NB4 (cell line): ENCODE data around the gene TRIO.

Experiments
- DNase-seq: peaks from one replicate; pipeline ENCODE4 v3.0.0; 2010; ENCODE audit warnings: low read depth
- H3K4me3 ChIP-seq: one replicate; pipeline ENCODE4 v1.5.1; 2011; ENCODE audit warnings: mild to moderate bottlenecking, low read depth, low read length, moderate library complexity
- MYC ChIP-seq: IDR thresholded peaks from 2 replicates; pipeline ENCODE4 v1.6.1; 2011; ENCODE audit warnings: low read depth, low read length
- POLR2A ChIP-seq: IDR thresholded peaks from 2 replicates; pipeline ENCODE4 v1.6.1; 2011; ENCODE audit warnings: mild to moderate bottlenecking; ENCODE audit not compliant: insufficient read length; ENCODE audit errors: extremely low read depth
- TF ChIP-seq, protein P1 (sequence below): IDR thresholded peaks from one replicate; pipeline ENCODE4 v1.5.1; 2012; ENCODE audit warnings: low read depth, low read length
- TF ChIP-seq, protein P2 (sequence below): IDR thresholded peaks from 2 replicates; pipeline ENCODE4 v1.6.1; 2011; ENCODE audit warnings: low read depth, low read length

Gene TRIO

DNA sequence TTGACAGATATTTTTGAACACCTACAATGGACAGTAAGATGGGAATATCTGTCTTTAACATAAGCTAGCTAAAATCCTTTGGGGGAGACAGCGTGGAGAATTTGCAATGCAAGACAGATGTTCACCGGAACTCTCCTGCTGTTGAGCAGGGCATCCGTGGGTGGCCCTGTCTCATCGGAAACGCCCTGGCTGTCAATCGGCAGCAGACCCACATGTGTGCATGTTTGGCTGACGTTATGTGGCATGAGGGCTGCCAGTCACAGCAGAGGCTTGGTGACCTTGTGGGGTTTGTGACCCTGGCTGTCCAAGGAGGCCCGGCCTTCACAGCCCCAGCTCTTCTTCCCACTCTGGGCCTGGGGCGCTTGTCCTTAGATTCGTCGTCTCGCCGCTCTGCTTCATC is 308.7 kb downstream of the TRIO start:
- no peak for DNase-seq
- no peak overlapping the region for H3K4me3 ChIP-seq
- TF ChIP-seq, protein P1, sequence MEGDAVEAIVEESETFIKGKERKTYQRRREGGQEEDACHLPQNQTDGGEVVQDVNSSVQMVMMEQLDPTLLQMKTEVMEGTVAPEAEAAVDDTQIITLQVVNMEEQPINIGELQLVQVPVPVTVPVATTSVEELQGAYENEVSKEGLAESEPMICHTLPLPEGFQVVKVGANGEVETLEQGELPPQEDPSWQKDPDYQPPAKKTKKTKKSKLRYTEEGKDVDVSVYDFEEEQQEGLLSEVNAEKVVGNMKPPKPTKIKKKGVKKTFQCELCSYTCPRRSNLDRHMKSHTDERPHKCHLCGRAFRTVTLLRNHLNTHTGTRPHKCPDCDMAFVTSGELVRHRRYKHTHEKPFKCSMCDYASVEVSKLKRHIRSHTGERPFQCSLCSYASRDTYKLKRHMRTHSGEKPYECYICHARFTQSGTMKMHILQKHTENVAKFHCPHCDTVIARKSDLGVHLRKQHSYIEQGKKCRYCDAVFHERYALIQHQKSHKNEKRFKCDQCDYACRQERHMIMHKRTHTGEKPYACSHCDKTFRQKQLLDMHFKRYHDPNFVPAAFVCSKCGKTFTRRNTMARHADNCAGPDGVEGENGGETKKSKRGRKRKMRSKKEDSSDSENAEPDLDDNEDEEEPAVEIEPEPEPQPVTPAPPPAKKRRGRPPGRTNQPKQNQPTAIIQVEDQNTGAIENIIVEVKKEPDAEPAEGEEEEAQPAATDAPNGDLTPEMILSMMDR: no peak
- TF ChIP-seq POLR2A (no peak), MYC (no peak)
- TF ChIP-seq, protein P2, sequence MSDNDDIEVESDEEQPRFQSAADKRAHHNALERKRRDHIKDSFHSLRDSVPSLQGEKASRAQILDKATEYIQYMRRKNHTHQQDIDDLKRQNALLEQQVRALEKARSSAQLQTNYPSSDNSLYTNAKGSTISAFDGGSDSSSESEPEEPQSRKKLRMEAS: no peak

DNA sequence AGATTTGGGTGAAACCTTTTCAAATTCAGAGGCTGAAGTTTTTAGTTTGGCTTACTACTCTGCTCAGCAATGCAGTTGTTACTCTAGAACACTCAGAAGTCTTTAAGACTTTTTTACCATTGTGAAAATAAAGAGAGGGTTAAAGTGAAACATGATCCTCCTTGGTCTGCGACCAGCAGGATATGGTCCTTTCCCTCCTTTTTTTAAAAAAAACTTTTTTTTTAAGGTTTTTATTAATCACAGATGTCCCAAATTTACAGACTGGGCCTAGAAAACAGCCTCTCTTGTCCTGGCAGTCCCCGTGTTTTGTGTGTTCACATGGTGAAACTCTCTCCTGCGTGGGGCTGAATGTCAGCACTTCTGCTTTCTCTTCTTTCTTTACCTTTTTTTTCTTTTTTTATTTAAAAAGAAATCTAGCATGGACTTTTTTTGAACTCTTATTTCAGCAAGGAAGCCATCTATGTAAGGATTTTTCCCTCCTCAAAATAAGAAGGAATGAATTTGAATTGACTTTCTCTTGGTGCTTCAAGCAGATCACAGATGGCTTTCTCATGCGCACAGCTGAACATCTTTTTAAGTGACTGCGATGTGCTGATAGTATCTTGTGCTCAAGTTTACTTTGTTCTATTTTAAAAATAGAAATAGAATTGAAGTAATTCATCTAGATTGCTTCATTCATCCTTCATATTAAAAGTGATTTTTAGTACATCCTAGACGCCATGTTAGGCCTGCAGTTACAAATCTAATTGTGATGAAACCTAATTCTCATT is 309.7 kb downstream of the TRIO start:
- DNase-seq: no peak
- no peak overlapping the region for H3K4me3 ChIP-seq
- TF ChIP-seq POLR2A (no peak), MYC (no peak)
- TF ChIP-seq, protein P1: no peak
- TF ChIP-seq, protein P2: no peak

DNA sequence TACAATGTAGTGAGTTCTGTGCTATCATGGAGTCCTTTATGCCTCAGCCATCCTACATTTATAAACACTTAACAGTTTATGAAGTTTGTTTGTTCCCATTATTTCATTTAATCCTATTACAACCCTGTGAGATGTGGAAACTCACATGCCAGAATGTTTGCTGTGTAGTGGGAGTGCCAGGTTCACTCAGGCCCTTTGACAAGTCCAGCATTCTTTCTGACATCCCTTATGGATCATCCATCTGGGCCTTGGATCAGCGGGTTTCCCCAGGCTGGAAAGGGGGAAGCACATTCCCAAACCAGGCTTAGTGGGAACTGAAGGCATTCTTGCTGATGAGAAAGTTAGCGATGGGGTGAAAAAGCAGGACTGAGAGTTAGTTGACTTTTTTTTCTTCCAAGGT is 310.3 kb downstream of the TRIO start:
- H3K4me3 ChIP-seq: no peak overlapping the region
- no peak for TF ChIP-seq MYC
- TF ChIP-seq, protein P1: no peak
- TF ChIP-seq, protein P2: no peak
- TF ChIP-seq POLR2A: no peak
- DNase-seq: no peak

DNA sequence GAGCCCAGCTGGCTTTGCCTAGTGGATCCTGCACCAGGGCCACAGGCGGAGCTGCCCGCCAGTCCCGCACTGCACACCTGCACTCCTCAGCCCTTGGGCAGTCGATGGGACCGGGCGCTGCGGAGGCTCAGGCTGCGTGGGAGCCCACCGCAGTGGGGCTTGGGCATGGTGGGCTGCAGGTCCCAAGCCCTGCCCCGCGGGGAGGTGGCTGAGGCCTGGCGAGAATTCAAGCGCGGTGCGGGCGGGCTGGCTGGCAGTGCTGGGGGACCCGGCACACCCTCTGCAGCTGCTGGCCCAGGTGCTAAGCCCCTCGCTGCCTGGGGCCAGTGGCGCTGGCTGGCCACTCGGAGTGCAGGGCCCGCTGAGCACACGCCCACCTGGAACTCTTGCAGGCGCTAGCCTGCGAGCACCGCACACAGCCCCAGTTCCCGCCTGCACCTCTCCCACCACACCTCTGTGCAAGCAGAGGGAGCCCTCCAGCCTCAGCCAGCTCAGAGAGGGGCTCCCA is 312.7 kb downstream of the TRIO start:
- no peak for DNase-seq
- no peak overlapping the region for H3K4me3 ChIP-seq
- TF ChIP-seq, protein P2: no peak
- TF ChIP-seq POLR2A: no peak
- TF ChIP-seq, protein P1: no peak
- no peak for TF ChIP-seq MYC

DNA sequence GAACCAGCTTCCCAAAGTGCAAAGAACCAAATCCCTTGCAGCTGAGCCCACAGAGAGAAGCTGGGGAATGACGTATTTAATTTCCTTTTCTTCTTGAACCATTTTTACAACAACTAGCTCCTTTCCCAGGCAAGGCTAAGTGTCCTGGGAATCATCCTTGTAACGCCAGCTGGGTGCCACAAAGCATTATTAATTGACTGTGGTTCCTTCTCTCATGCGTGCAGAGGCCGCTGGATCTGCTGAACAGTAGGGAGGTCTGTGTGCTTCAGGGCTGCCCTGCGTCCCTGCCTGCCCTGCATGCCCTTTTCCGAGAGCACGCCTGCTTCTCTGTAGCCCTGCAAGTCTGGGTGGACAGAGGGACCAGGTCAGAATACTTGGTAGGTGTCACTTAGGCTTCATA is 314.3 kb downstream of the TRIO start:
- DNase-seq: no peak

DNA sequence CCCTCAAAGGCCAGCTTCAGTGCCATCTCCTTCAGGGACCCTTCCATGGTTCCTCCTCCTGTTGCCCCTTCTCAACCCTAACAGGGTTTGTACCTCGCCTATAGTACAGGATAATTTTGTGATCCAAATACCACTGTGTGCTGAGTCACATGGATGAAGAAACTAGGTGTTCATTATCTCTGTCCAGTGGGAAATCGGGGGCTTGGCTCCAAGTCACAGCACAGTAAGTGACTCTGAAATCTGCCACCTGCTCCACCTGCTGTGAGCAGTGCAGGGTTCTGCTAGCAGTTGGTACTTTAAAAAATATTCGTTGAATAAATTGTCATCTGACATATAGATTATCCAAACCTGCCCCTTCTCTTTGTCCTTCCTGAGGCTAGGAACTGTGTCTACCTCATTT is 315.3 kb downstream of the TRIO start:
- no peak overlapping the region for H3K4me3 ChIP-seq
- TF ChIP-seq POLR2A (no peak), MYC (no peak)
- TF ChIP-seq, protein P2: no peak
- TF ChIP-seq, protein P1: no peak
- DNase-seq: no peak

More for the DNA sequence above, 314.3 kb downstream of the TRIO start:
- H3K4me3 ChIP-seq: no peak overlapping the region
- TF ChIP-seq MYC: no peak
